Measurements from ENCODE around the gene KCNIP4. TPM values are rescaled to one million over a fixed set of nuclear protein-coding genes. Genes with fewer than 3 reads are reported as not detected.

The KCNIP4 gene
- total and polyA plus RNA-seq, 2 donors (not counting 3 experiments of a cell fraction or from before 2014, with no cell fraction given): not detected

- Histone ChIP-seq H3K9me1 (replicated peaks; ENCODE audit: control insufficient read depth, extremely low read depth, insufficient read depth, low read length) (no peaks in the 10 kb centered on the region), H3K79me2 (ENCODE audit: control insufficient read depth, insufficient read depth, low read length) (no peaks in the 10 kb centered on the region), H3K27me3 (ENCODE audit: control insufficient read depth in 2 of 2, insufficient read depth in 2 of 2, low read length in 2 of 2) (peaks cover 6 to 9% of the 10 kb centered on the region in 2 experiments), H2AFZ (ENCODE audit: low read depth, low read length) (no peak overlapping the region), H3K4me2 (ENCODE audit: insufficient read depth, low read length) (no peak overlapping the region), H3K27ac (ENCODE audit: insufficient read depth, low read depth, low read length) (no peak overlapping the region), H3K4me3 (replicated peaks in 1 of 3; ENCODE audit: insufficient read depth in 1 of 3, low read depth in 1 of 3, low read length in 3 of 3) (no peak overlapping the region), H3K36me3 (ENCODE audit: control insufficient read depth in 2 of 2, extremely low read depth in 1 of 2, insufficient read depth in 2 of 2, low read length in 2 of 2) (no peaks in the 10 kb centered on the region), H4K20me1 (replicated peaks; ENCODE audit: control insufficient read depth, extremely low read depth, insufficient read depth, low read length) (no peaks in the 10 kb centered on the region), H3K9me3 (replicated peaks; ENCODE audit: control insufficient read depth, insufficient read depth, low read length) (no peaks in the 10 kb centered on the region), H3K4me1 (ENCODE audit: control insufficient read depth, extremely low read depth, insufficient read depth, low read length) (peaks cover 5% of the 10 kb centered on the region), H3K9ac (replicated peaks; ENCODE audit: extremely low read depth, insufficient read depth, low read length) (no peak overlapping the region)
- ChIA-PET CTCF (interaction anchor here (1.1 to 4.8 kb wide), 15 partner anchors 11 to 919 kb away, joined by 3 to 131 read pairs (median 7); partner anchors contain the start of gene PACRGL), POLR2A (no interaction called here)
- FAIRE-seq: no peak
- no TSS peak for BruUV-seq (replicated peaks)
- intact Hi-C loops (cut with micrococcal nuclease): no loop called here
- dilution Hi-C loops (cut with MboI; ENCODE audit: extremely low pct_ligation_motif_present, low sequenced_read_pairs): no loop called here
- no peak for TF ChIP-seq EZH2 (IDR thresholded peaks at IDR 0.05; ENCODE audit: borderline replicate concordance, low read depth, low read length, severe bottlenecking)
- no peak for TF ChIP-seq MYC (IDR thresholded peaks at IDR 0.05; ENCODE audit: low read depth, low read length)
- peak; percentile 76 for TF ChIP-seq FOS (IDR thresholded peaks at IDR 0.05; ENCODE audit: borderline replicate concordance, insufficient read depth, low read length)
- peak; percentile 23 for DNase-seq (ENCODE audit: low read depth, low spot score)
Observed at GRCh38 chr4:21470535-21470934, 478.0 kb downstream of the KCNIP4 start.

- FAIRE-seq (peak; percentile 93), DNase-seq (ENCODE audit: low read depth, low spot score) (peak; percentile 40)
- ChIA-PET POLR2A (no interaction called here), CTCF (interaction anchor here (0.6 to 4.8 kb wide), 27 partner anchors 10 to 920 kb away, joined by 3 to 131 read pairs (median 4); partner anchors contain the start of gene PACRGL)
- Histone ChIP-seq H3K27me3 (ENCODE audit: control insufficient read depth in 2 of 2, insufficient read depth in 2 of 2, low read length in 2 of 2) (peaks cover 6 to 9% of the 10 kb centered on the region in 2 experiments), H3K27ac (ENCODE audit: insufficient read depth, low read depth, low read length) (no peak overlapping the region), H2AFZ (ENCODE audit: low read depth, low read length) (no peak overlapping the region), H3K9ac (replicated peaks; ENCODE audit: extremely low read depth, insufficient read depth, low read length) (no peak overlapping the region), H3K9me3 (replicated peaks; ENCODE audit: control insufficient read depth, insufficient read depth, low read length) (no peaks in the 10 kb centered on the region), H4K20me1 (replicated peaks; ENCODE audit: control insufficient read depth, extremely low read depth, insufficient read depth, low read length) (no peaks in the 10 kb centered on the region), H3K4me2 (ENCODE audit: insufficient read depth, low read length) (peak overlapping the region; percentile 48), H3K4me3 (replicated peaks in 1 of 3; ENCODE audit: insufficient read depth in 1 of 3, low read depth in 1 of 3, low read length in 3 of 3) (no peak overlapping the region), H3K4me1 (ENCODE audit: control insufficient read depth, extremely low read depth, insufficient read depth, low read length) (peaks cover 5% of the 10 kb centered on the region), H3K9me1 (replicated peaks; ENCODE audit: control insufficient read depth, extremely low read depth, insufficient read depth, low read length) (no peaks in the 10 kb centered on the region), H3K79me2 (ENCODE audit: control insufficient read depth, insufficient read depth, low read length) (no peaks in the 10 kb centered on the region), H3K36me3 (ENCODE audit: control insufficient read depth in 2 of 2, extremely low read depth in 1 of 2, insufficient read depth in 2 of 2, low read length in 2 of 2) (no peaks in the 10 kb centered on the region)
- BruUV-seq (replicated peaks): no TSS peak
- dilution Hi-C loops (cut with MboI; ENCODE audit: extremely low pct_ligation_motif_present, low sequenced_read_pairs): no loop called here
- TF ChIP-seq GATA2 (IDR thresholded peaks at IDR 0.05; ENCODE audit: insufficient read depth, insufficient read length, low read depth, low read length): no peak
- TF ChIP-seq MAX (IDR thresholded peaks at IDR 0.05; ENCODE audit: insufficient read depth, insufficient read length): no peak
- peak; percentile 63 for TF ChIP-seq FOS (IDR thresholded peaks at IDR 0.05; ENCODE audit: borderline replicate concordance, insufficient read depth, low read length)
- no peak for TF ChIP-seq POLR2A (IDR thresholded peaks at IDR 0.05; ENCODE audit: low read depth, low read length)
- TF ChIP-seq, protein P1, sequence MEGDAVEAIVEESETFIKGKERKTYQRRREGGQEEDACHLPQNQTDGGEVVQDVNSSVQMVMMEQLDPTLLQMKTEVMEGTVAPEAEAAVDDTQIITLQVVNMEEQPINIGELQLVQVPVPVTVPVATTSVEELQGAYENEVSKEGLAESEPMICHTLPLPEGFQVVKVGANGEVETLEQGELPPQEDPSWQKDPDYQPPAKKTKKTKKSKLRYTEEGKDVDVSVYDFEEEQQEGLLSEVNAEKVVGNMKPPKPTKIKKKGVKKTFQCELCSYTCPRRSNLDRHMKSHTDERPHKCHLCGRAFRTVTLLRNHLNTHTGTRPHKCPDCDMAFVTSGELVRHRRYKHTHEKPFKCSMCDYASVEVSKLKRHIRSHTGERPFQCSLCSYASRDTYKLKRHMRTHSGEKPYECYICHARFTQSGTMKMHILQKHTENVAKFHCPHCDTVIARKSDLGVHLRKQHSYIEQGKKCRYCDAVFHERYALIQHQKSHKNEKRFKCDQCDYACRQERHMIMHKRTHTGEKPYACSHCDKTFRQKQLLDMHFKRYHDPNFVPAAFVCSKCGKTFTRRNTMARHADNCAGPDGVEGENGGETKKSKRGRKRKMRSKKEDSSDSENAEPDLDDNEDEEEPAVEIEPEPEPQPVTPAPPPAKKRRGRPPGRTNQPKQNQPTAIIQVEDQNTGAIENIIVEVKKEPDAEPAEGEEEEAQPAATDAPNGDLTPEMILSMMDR (IDR thresholded peaks at IDR 0.05; ENCODE audit: extremely low read depth in 1 of 2, insufficient read depth in 1 of 2, low read depth in 1 of 2, low read length in 2 of 2): peak; percentile 25 to 54
- no peak for TF ChIP-seq MYC (IDR thresholded peaks at IDR 0.05; ENCODE audit: low read depth, low read length)
- intact Hi-C loops (cut with micrococcal nuclease): loop anchor here (1.0 to 10.0 kb wide), 3 partner anchors 335 to 1047 kb away; no protein-coding TSS in a partner anchor
Observed at GRCh38 chr4:21469438-21470300, 478.9 kb downstream of the KCNIP4 start.

Measured in endothelial cell of umbilical vein (primary cell).